ENCODE results near the gene RSPH3. TPM values are rescaled to one million over a fixed set of nuclear protein-coding genes. Genes with fewer than 3 reads are reported as not detected.
A peak's percentile ranks its signal among the peaks of the same experiment; 100 is the strongest.
"Not testable (repeated sequence)": the region's sequence is repeated elsewhere in the genome, so short reads cannot be mapped to it uniquely, and the experiment has no call there.

The RSPH3 gene
- polyA plus RNA-seq, 1 experiment = 2.3 TPM

- DNase-seq (ENCODE audit: low read depth) = no peak
- TF ChIP-seq CTCF (IDR thresholded peaks at IDR 0.05; ENCODE audit: insufficient read depth, low read depth, low read length) = no peak
- ChIA-PET CTCF (interaction anchor here (1.0 to 7.8 kb wide), 4 partner anchors 12 to 128 kb away, joined by 3 to 111 read pairs (median 4); partner anchors contain the start of gene RSPH3), POLR2A (no interaction called here)
- Histone ChIP-seq H3K27me3 (ENCODE audit: control insufficient read depth, insufficient read depth, low read length) (no peaks in the 10 kb centered on the region), H3K4me3 (ENCODE audit: low read depth, low read length) (no peak overlapping the region), H3K36me3 (ENCODE audit: control insufficient read depth, insufficient read depth, low read length) (no peaks in the 10 kb centered on the region)
Observed at GRCh38 chr6:159012201-159012600, 12.2 kb upstream of the RSPH3 start.

- CTCF ChIA-PET = interaction anchor here (1.5 to 7.8 kb wide), 3 partner anchors 94 to 125 kb away, joined by 5 to 111 read pairs (median 8); no protein-coding TSS in a partner anchor
Observed at GRCh38 chr6:159010037-159010612, 10.1 kb upstream of the RSPH3 start.

GRCh38 chr6:159008656-159009288 is 8.8 kb upstream of the RSPH3 start:
- TF ChIP-seq CTCF (IDR thresholded peaks at IDR 0.05; ENCODE audit: insufficient read depth, low read depth, low read length) = peak; percentile 47
- ChIA-PET CTCF (interaction anchor here (0.6 to 7.8 kb wide), 24 partner anchors 9 to 314 kb away, joined by 3 to 111 read pairs (median 4); partner anchors contain the start of gene RSPH3), POLR2A (no interaction called here)
- Histone ChIP-seq H3K36me3 (ENCODE audit: control insufficient read depth, insufficient read depth, low read length) (no peaks in the 10 kb centered on the region), H3K4me3 (ENCODE audit: low read depth, low read length) (no peak overlapping the region), H3K27me3 (ENCODE audit: control insufficient read depth, insufficient read depth, low read length) (no peaks in the 10 kb centered on the region)
- DNase-seq (ENCODE audit: low read depth) = no peak

More at GRCh38 chr6:159010037-159010612, 10.1 kb upstream of the RSPH3 start:
- H3K36me3 ChIP-seq (ENCODE audit: control insufficient read depth, insufficient read depth, low read length); H3K4me3 ChIP-seq (ENCODE audit: low read depth, low read length); POLR2A ChIA-PET; H3K27me3 ChIP-seq (ENCODE audit: control insufficient read depth, insufficient read depth, low read length); DNase-seq (ENCODE audit: low read depth): not testable (repeated sequence)

GRCh38 chr6:159007510-159007909 is 7.5 kb upstream of the RSPH3 start:
- Histone ChIP-seq H3K36me3 (ENCODE audit: control insufficient read depth, insufficient read depth, low read length) (no peaks in the 10 kb centered on the region), H3K27me3 (ENCODE audit: control insufficient read depth, insufficient read depth, low read length) (no peaks in the 10 kb centered on the region), H3K4me3 (ENCODE audit: low read depth, low read length) (no peak overlapping the region)
- no peak for DNase-seq (ENCODE audit: low read depth)
- ChIA-PET POLR2A (no interaction called here), CTCF (interaction anchor here (1.3 to 7.8 kb wide), 5 partner anchors 11 to 127 kb away, joined by 3 to 111 read pairs (median 6); no protein-coding TSS in a partner anchor)
- no peak for TF ChIP-seq CTCF (IDR thresholded peaks at IDR 0.05; ENCODE audit: insufficient read depth, low read depth, low read length)

- POLR2A ChIA-PET = no interaction called here
- TF ChIP-seq CTCF (IDR thresholded peaks at IDR 0.05; ENCODE audit: insufficient read depth, low read depth, low read length) = no peak
- CTCF ChIA-PET = interaction anchor here (1.1 to 1.3 kb wide), 3 partner anchors 36 to 130 kb away, joined by 4 to 5 read pairs (median 4); no protein-coding TSS in a partner anchor
Observed at GRCh38 chr6:159005436-159005835, 5.4 kb upstream of the RSPH3 start.

More at GRCh38 chr6:159005436-159005835, 5.4 kb upstream of the RSPH3 start:
- no peak overlapping the region for H3K4me3 ChIP-seq (ENCODE audit: low read depth, low read length)
- no peaks in the 10 kb centered on the region for H3K36me3 ChIP-seq (ENCODE audit: control insufficient read depth, insufficient read depth, low read length)
- no peak for DNase-seq (ENCODE audit: low read depth)
- H3K27me3 ChIP-seq (ENCODE audit: control insufficient read depth, insufficient read depth, low read length) = no peaks in the 10 kb centered on the region

Data from BJ (cell line).